Adrenal gland (tissue), 12 donors: Measurements from ENCODE around the gene NTRK1. TPM values are rescaled to one million over a fixed set of nuclear protein-coding genes. Genes with fewer than 3 reads are reported as not detected.

Experiments
- DNase-seq, 7 donors: peaks; one replicate each; pipeline ENCODE4 v3.0.0-alpha.2; 2019 to 2020
- H3K27ac ChIP-seq, 5 donors: fragments of 200-600 bp; sonication (generic) in 4 of 5; 1 replicate in 3 of 5; 2 replicates in 2 of 5; pipeline versions ENCODE4 v1.5.1 to v1.8.0; 2016 to 2020; ENCODE audit warnings: mild to moderate bottlenecking in 1 of 5
- H3K27me3 ChIP-seq: fragments of 200-600 bp; 2 replicates; pipeline ENCODE4 v1.8.0; 2021
- H3K36me3 ChIP-seq, 2 donors: fragments of 200-600 bp; replicated peaks in 1 of 2; 1 replicate in 1 of 2; 2 replicates in 1 of 2; pipeline versions ENCODE4 v1.5.1 to v1.8.0; 2018 to 2022
- H3K4me1 ChIP-seq, 2 donors: fragments of 200-600 bp; replicated peaks in 1 of 2; 1 replicate in 1 of 2; 2 replicates in 1 of 2; pipeline versions ENCODE4 v1.5.1 to v1.8.0; 2018 to 2021
- H3K4me3 ChIP-seq, 4 donors: fragments of 200-600 bp; sonication (generic) in 3 of 4; one replicate each; pipeline ENCODE4 v1.5.1; 2016 to 2018
- H3K9me3 ChIP-seq, 3 donors: fragments of 200-600 bp; sonication (generic) in 1 of 3; replicated peaks in 1 of 3; 1 replicate in 2 of 3; 2 replicates in 1 of 3; pipeline versions ENCODE4 v1.5.1 to v1.8.0; 2016 to 2021
- POLR2A ChIP-seq, 2 donors: fragments of 450-650 bp; IDR thresholded peaks; one replicate each; pipeline ENCODE4 v1.6.1; 2017; ENCODE audit warnings: antibody characterized with exemption in 2 of 2, mild to moderate bottlenecking in 2 of 2, moderate library complexity in 1 of 2
- WGBS, 4 donors: extraction: QIAGEN DNeasy Blood & Tissue Kit in 2 of 4; methylation state at CpG; one replicate each; pipeline versions ENCODE4 v1.1.5 to v1.1.7; 2013 to 2017; 5-methylcytosine and 5-hydroxymethylcytosine counted together
- intact Hi-C, 2 donors: fragments of 100-400 bp; cut with DNase I; formaldehyde crosslinking; loops; one replicate each; pipeline versions ENCODE4 v1.14.1 to v1.15.0; 2022 to 2023
- polyA plus RNA-seq, 3 donors: library from polyadenylated mRNA; stranded (reverse); fragments of 200-250 nt in 2 of 3; fragments of 350-450 nt in 1 of 3; fragmentation: Illumina TruSeq in 1 of 3; extraction: RNeasy Lipid Tissue Mini Kit (QIAGEN cat#74804) in 1 of 3; gene quantifications; one replicate each; pipeline ENCODE4 v1.2.3, GENCODE V29; 2013 to 2014
- total RNA-seq, 9 donors: library from RNA; depleted of rRNA in 4 of 9; stranded (reverse); fragments of >200 nt in 4 of 9; fragments of 120-200 nt in 1 of 9; fragmentation: NEBNext Ultra II Directional in 1 of 9; extraction: Animal tissue kit (Norgen Biotek cat#: 25700) in 1 of 9; gene quantifications; one replicate each; pipeline versions ENCODE4 v1.1.0 to v1.2.4, GENCODE V29; 2013 to 2023
- TF ChIP-seq, protein P1 (sequence below), 6 experiments: fragments of 450-650 bp in 4 of 6; fragments of 200-600 bp in 2 of 6; sonication (generic) in 1 of 6; IDR thresholded peaks; 1 replicate in 5 of 6; 2 replicates in 1 of 6; pipeline versions ENCODE4 v1.5.1 to v1.8.0; 2016 to 2021; ENCODE audit warnings: antibody characterized with exemption in 6 of 6, mild to moderate bottlenecking in 2 of 6, moderate library complexity in 1 of 6
- donor health status: healthy with polysubstance abuse.
- donor health status: Bipolar disorder and iron deficiency.
- donor health status: DM: yes; HTN: yes; CAD: no.
- donor health status: DM: no; HTN: no; CAD: no.
- donor health status: DM: no; HTN: no; CAD: no.
- donor health status: DM: yes; HTN: yes; CAD: no.

NTRK1 gene
- total and polyA plus RNA-seq, 12 donors: 0.26 to 22.6 (median 5.7) TPM; not detected in 1

DNA sequence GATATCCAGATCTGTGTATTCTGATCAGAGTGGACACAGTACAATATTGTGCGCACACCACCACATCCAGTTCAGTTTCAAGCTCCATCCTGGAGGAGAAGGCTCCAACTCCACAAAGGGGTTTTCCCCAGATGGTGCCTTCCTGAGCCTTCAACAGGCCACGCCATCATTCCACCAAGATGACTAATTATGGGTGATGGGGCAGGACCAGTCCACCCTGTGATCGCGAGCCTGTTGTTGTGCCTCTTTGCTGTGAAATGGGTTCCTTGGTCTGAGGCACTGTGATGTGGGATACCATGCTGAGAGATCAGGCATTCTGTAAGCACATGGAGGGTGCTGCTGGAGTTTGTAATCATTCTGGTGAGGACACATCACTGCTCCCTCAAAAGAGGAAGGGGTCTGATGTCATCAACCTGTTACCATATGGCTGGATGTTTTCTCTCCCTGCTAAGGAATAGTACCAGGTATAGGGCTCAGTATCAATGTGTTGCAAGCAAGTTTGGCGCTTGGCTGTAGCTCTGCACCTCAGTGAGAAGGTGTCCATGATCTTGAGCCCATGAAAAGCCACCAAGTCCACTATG is 37.4 kb upstream of the NTRK1 start:
- Histone ChIP-seq H3K27ac (no peak overlapping the region), H3K4me1 (no peaks in the 10 kb centered on the region), H3K27me3 (no peaks in the 10 kb centered on the region), H3K4me3 (no peak overlapping the region), H3K9me3 (no peaks in the 10 kb centered on the region), H3K36me3 (no peaks in the 10 kb centered on the region)
- DNase-seq: no peak
- TF ChIP-seq, protein P1, sequence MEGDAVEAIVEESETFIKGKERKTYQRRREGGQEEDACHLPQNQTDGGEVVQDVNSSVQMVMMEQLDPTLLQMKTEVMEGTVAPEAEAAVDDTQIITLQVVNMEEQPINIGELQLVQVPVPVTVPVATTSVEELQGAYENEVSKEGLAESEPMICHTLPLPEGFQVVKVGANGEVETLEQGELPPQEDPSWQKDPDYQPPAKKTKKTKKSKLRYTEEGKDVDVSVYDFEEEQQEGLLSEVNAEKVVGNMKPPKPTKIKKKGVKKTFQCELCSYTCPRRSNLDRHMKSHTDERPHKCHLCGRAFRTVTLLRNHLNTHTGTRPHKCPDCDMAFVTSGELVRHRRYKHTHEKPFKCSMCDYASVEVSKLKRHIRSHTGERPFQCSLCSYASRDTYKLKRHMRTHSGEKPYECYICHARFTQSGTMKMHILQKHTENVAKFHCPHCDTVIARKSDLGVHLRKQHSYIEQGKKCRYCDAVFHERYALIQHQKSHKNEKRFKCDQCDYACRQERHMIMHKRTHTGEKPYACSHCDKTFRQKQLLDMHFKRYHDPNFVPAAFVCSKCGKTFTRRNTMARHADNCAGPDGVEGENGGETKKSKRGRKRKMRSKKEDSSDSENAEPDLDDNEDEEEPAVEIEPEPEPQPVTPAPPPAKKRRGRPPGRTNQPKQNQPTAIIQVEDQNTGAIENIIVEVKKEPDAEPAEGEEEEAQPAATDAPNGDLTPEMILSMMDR (IDR thresholded peaks at IDR 0.05): no peak
- no peak for TF ChIP-seq POLR2A (IDR thresholded peaks at IDR 0.05)
- intact Hi-C loops: no loop called here
- 79 to 89% (median 85%) methylated on average over 4 to 5 of the region's 5 CpGs for WGBS, 4 donors

DNA sequence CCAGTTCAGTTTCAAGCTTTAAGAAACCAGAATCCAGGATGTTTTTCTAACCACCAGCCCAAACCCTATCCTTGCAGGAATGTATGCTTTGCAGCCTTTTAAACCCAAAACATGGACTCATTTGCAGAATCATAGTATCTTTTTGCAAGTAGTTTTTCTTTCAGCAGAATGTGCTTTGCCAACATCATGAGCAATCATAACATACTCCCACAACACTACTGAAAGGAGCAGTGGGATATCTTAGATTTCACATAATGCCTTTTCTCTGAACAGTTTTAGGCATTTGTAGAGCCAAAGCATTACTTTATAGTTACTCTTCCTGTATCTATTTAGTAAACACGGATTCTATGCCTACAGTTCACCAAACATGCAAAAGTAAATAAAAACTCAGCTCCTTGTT is 34.0 kb upstream of the NTRK1 start:
- intact Hi-C loops: no loop called here
- no peak overlapping the region for H3K27ac ChIP-seq
- WGBS, 4 donors: 41 to 84% (median 53%) methylated on average over 1 of the region's 1 CpG

DNA sequence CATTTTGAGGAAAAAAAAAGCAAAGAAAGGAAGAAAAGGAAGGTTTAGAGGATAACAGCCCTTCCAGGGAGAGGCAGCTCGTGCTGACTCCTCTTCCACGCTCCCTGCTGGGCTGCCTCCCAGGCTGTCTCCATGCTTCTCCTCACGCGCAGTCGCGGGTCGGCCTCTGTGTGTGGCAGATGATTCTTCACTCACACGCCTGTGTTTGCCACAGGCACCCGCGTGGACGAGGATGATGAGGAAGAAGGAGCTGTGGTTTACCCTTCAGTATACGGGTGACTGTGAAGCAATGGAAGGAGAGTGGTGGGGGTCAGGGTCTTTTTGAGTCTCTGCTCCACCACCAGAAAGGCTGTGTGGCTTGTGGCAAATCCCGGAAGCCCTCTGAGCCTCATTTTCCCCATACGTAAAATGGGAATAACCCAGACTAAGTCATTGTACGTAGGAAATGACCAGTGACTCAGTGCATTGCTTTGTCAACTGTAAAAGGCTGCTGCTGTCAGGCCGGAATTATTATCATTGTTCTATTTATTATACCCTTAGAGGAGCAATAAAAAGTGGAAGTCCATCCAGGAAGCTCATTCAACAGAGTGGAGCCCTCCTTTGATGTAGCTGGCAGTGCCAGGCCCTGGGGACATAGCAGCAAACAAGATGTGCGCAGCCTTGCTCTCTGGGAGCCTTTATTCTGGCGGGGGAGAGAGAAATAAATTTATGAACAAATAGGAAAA is 32.1 kb upstream of the NTRK1 start:
- Histone ChIP-seq H3K36me3 (no peaks in the 10 kb centered on the region), H3K27me3 (no peaks in the 10 kb centered on the region), H3K9me3 (no peaks in the 10 kb centered on the region), H3K4me1 (no peaks in the 10 kb centered on the region), H3K27ac (no peak overlapping the region), H3K4me3 (no peak overlapping the region)
- TF ChIP-seq, protein P1 (IDR thresholded peaks at IDR 0.05): no peak
- TF ChIP-seq POLR2A (IDR thresholded peaks at IDR 0.05): no peak
- no peak for DNase-seq
- intact Hi-C loops: no loop called here
- WGBS, 4 donors: 59 to 74% (median 72%) methylated on average over 18 of the region's 18 CpGs

More for the DNA sequence above, 34.0 kb upstream of the NTRK1 start:
- TF ChIP-seq POLR2A (IDR thresholded peaks at IDR 0.05): no peak
- TF ChIP-seq, protein P1 (IDR thresholded peaks at IDR 0.05): no peak
- DNase-seq: no peak
- Histone ChIP-seq H3K36me3 (no peaks in the 10 kb centered on the region), H3K27me3 (no peaks in the 10 kb centered on the region), H3K4me1 (no peaks in the 10 kb centered on the region), H3K4me3 (no peak overlapping the region), H3K9me3 (no peaks in the 10 kb centered on the region)

DNA sequence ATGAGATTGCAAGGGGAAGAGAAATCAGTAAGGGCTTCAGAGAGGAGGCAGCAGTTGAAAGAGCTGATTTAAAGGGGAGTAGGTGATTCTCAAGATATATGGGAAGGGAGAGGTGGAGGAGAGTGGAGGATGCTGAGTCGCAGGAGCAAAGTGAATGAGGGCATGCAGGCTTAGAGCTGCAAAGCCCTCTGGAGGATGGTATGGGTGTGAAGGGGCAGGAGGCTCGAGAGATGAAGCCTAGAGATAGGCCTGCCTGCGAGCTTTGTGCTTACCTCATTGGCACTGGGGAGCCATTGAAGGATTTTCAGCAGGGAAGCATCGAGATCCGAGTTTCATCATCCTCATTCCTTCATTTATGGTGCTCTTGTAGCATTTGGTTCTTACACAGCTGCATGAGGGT is 28.2 kb upstream of the NTRK1 start:
- Histone ChIP-seq H3K36me3 (no peaks in the 10 kb centered on the region), H3K4me3 (no peak overlapping the region), H3K4me1 (no peaks in the 10 kb centered on the region), H3K27me3 (no peaks in the 10 kb centered on the region), H3K9me3 (no peaks in the 10 kb centered on the region), H3K27ac (no peak overlapping the region)
- DNase-seq: no peak
- intact Hi-C loops: no loop called here
- 60 to 77% (median 69%) methylated on average over 5 of the region's 5 CpGs for WGBS, 4 donors
- TF ChIP-seq, protein P1 (IDR thresholded peaks at IDR 0.05): no peak
- TF ChIP-seq POLR2A (IDR thresholded peaks at IDR 0.05): no peak
